HepG2 (cell line): ENCODE measurements around the gene PRM2. TPM values are rescaled to one million over a fixed set of nuclear protein-coding genes. Genes with fewer than 3 reads are reported as not detected.

Source experiments
- ATF2 ChIP-seq: sonication (generic); formaldehyde crosslinking; IDR thresholded peaks from 2 replicates; pipeline ENCODE4 v1.4.0; 2020; ENCODE audit warnings: missing genetic modification reagents
- ATF7-NPFF ChIP-seq: sonication (generic); formaldehyde crosslinking; IDR thresholded peaks from 2 replicates; pipeline ENCODE4 v1.8.1; 2023; ENCODE audit warnings: mild to moderate bottlenecking, low read depth, missing genetic modification reagents, moderate library complexity
- BHLHE40 ChIP-seq: IDR thresholded peaks from 2 replicates; pipeline ENCODE4 v1.6.1; 2011; ENCODE audit warnings: low read length, improper control_type of control experiment
- CC2D1A ChIP-seq: sonication (generic); formaldehyde crosslinking; IDR thresholded peaks from 2 replicates; pipeline ENCODE4 v1.8.1; 2023; ENCODE audit warnings: mild to moderate bottlenecking, missing genetic modification reagents
- CCAR2 ChIP-seq: fragments of 200-400 bp; formaldehyde crosslinking; optimal IDR thresholded peaks from 2 replicates; pipeline ENCODE3; 2018; ENCODE audit warnings: low read depth, mild to moderate bottlenecking, low read length, moderate library complexity
- CENPX ChIP-seq: sonication (generic); formaldehyde crosslinking; IDR thresholded peaks from 2 replicates; pipeline ENCODE4 v1.9.0; 2021; ENCODE audit warnings: mild to moderate bottlenecking, missing genetic modification reagents, moderate library complexity
- RBM39 ChIP-seq: fragments of 200-400 bp; formaldehyde crosslinking; IDR thresholded peaks from one replicate; pipeline ENCODE4 v1.6.1; 2018; ENCODE audit warnings: antibody characterized with exemption, mild to moderate bottlenecking, low read depth, low read length; ENCODE audit not compliant: poor library complexity, severe bottlenecking
- SMAD1 ChIP-seq: sonication (generic); formaldehyde crosslinking; IDR thresholded peaks from 2 replicates; pipeline ENCODE4 v1.4.0; 2020; ENCODE audit warnings: missing genetic modification reagents, low read depth, mild to moderate bottlenecking, borderline replicate concordance
- THAP8 ChIP-seq: sonication (generic); formaldehyde crosslinking; IDR thresholded peaks from 2 replicates; pipeline ENCODE4 v1.5.1; 2020; ENCODE audit warnings: missing genetic modification reagents, mild to moderate bottlenecking, borderline replicate concordance
- ZNF800 ChIP-seq: sonication (generic); formaldehyde crosslinking; IDR thresholded peaks from 2 replicates; pipeline ENCODE4 v1.4.0; 2020; ENCODE audit warnings: missing genetic modification reagents
- ZNF891 ChIP-seq: sonication (generic); formaldehyde crosslinking; IDR thresholded peaks from 2 replicates; pipeline ENCODE4 v1.5.0; 2020; ENCODE audit warnings: mild to moderate bottlenecking, missing genetic modification reagents
- polyA plus RNA-seq, 8 experiments: library from polyadenylated mRNA; depleted of rRNA in 3 of 8; stranded (reverse) in 7 of 8; unstranded in 1 of 8; fragments of >200 nt; fragmentation: Illumina TruSeq in 4 of 8; extraction: Trizol in 4 of 8; gene quantifications; 2 replicates each; pipeline versions ENCODE4 v1.2.1 to v1.2.3, GENCODE V29; 2011 to 2016; ENCODE audit warnings: low read depth in 4 of 8, missing spikeins in 1 of 8, mixed read lengths in 1 of 8; ENCODE audit not compliant: insufficient read depth in 1 of 8
- total RNA-seq, 5 experiments: library from RNA; depleted of rRNA; stranded (reverse); fragments of >200 nt; fragmentation: Illumina TruSeq; extraction: Trizol; gene quantifications; 2 replicates each; pipeline ENCODE4 v1.2.3, GENCODE V29; 2016; ENCODE audit warnings: low read depth in 1 of 5
- TF ChIP-seq, protein P1 (sequence below): sonication (generic); formaldehyde crosslinking; IDR thresholded peaks from 2 replicates; pipeline ENCODE4 v1.4.0; 2020; ENCODE audit warnings: mild to moderate bottlenecking, missing genetic modification reagents
- TF ChIP-seq, protein P2 (sequence below): sonication (generic); formaldehyde crosslinking; IDR thresholded peaks from 2 replicates; pipeline ENCODE4 v1.4.0; 2020; ENCODE audit warnings: mild to moderate bottlenecking, missing genetic modification reagents

PRM2 gene
- total and polyA plus RNA-seq, 2 of the 13 experiments (the other 11 are each of a cell fraction or from before 2014, with no cell fraction given): 0.54 TPM; not detected in 1

DNA sequence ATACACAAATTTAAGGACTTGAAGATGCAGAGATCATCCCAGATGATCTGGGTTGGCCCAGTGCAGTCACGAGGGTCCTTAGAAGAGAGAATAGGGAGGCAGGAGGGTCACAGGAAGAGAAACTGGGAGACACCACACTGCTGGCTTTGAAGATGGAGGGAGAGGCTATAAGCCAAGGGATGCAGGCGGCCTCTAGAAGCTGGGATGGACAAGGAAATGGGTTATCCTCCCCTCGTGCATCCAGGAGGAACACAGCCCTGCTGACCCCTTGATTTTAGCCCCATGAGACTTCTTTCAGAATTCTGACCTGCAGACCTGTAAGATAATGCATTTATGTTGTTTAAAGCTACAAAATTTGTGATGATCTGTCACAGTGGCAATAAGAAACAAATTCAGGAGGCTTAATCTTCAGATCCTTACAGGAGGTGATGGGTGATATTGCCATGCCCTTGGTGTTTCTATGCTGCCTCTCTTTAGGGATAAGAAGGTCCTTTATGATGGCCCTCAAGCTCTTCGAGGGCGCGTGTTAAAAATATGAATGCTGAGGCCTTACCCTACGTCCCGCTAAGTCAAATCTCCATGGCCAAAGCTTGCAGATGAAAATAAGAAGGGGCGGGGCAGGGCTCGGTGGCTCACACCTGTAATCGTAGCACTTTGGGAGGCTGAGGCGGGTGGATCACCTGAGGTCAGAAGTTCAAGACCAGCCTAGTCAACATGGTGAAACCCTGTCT is 1.5 kb upstream of the PRM2 start (continued):
- no peak for TF ChIP-seq THAP8 (CRISPR knock-in tag)
- TF ChIP-seq ATF7-NPFF (CRISPR knock-in tag): 0 out of 2 replicates have a peak, but pooled peaks have one; percentile 8
- TF ChIP-seq CC2D1A (CRISPR knock-in tag): no peak
- TF ChIP-seq ATF2: no peak
- TF ChIP-seq SMAD1 (CRISPR knock-in tag): 0 out of 2 replicates have a peak, but pooled peaks have one; percentile 43
- TF ChIP-seq CCAR2: no peak
- TF ChIP-seq ZNF891 (CRISPR knock-in tag): no peak
- TF ChIP-seq BHLHE40: no peak
- TF ChIP-seq, protein P1, sequence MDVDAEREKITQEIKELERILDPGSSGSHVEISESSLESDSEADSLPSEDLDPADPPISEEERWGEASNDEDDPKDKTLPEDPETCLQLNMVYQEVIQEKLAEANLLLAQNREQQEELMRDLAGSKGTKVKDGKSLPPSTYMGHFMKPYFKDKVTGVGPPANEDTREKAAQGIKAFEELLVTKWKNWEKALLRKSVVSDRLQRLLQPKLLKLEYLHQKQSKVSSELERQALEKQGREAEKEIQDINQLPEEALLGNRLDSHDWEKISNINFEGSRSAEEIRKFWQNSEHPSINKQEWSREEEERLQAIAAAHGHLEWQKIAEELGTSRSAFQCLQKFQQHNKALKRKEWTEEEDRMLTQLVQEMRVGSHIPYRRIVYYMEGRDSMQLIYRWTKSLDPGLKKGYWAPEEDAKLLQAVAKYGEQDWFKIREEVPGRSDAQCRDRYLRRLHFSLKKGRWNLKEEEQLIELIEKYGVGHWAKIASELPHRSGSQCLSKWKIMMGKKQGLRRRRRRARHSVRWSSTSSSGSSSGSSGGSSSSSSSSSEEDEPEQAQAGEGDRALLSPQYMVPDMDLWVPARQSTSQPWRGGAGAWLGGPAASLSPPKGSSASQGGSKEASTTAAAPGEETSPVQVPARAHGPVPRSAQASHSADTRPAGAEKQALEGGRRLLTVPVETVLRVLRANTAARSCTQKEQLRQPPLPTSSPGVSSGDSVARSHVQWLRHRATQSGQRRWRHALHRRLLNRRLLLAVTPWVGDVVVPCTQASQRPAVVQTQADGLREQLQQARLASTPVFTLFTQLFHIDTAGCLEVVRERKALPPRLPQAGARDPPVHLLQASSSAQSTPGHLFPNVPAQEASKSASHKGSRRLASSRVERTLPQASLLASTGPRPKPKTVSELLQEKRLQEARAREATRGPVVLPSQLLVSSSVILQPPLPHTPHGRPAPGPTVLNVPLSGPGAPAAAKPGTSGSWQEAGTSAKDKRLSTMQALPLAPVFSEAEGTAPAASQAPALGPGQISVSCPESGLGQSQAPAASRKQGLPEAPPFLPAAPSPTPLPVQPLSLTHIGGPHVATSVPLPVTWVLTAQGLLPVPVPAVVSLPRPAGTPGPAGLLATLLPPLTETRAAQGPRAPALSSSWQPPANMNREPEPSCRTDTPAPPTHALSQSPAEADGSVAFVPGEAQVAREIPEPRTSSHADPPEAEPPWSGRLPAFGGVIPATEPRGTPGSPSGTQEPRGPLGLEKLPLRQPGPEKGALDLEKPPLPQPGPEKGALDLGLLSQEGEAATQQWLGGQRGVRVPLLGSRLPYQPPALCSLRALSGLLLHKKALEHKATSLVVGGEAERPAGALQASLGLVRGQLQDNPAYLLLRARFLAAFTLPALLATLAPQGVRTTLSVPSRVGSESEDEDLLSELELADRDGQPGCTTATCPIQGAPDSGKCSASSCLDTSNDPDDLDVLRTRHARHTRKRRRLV (CRISPR knock-in tag): peak; percentile 27; the same call in 1 of the 2 replicates
- TF ChIP-seq, protein P2, sequence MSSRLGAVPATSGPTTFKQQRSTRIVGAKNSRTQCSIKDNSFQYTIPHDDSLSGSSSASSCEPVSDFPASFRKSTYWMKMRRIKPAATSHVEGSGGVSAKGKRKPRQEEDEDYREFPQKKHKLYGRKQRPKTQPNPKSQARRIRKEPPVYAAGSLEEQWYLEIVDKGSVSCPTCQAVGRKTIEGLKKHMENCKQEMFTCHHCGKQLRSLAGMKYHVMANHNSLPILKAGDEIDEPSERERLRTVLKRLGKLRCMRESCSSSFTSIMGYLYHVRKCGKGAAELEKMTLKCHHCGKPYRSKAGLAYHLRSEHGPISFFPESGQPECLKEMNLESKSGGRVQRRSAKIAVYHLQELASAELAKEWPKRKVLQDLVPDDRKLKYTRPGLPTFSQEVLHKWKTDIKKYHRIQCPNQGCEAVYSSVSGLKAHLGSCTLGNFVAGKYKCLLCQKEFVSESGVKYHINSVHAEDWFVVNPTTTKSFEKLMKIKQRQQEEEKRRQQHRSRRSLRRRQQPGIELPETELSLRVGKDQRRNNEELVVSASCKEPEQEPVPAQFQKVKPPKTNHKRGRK: 0 out of 2 replicates have a peak, but pooled peaks have one; percentile 14
- no peak for TF ChIP-seq CENPX (CRISPR knock-in tag)
- no peak for TF ChIP-seq RBM39
- TF ChIP-seq ZNF800 (CRISPR knock-in tag): 0 out of 2 replicates have a peak, but pooled peaks have one; percentile 15
